ENCODE measurements around the gene MTMR11. TPM values are rescaled to one million over a fixed set of nuclear protein-coding genes. Genes with fewer than 3 reads are reported as not detected.

Gene MTMR11
- polyA plus RNA-seq (0.58 and 1.6 TPM in 2 replicates), polyA minus RNA-seq (0.46 and 0.49 TPM in 2 replicates)

DNA sequence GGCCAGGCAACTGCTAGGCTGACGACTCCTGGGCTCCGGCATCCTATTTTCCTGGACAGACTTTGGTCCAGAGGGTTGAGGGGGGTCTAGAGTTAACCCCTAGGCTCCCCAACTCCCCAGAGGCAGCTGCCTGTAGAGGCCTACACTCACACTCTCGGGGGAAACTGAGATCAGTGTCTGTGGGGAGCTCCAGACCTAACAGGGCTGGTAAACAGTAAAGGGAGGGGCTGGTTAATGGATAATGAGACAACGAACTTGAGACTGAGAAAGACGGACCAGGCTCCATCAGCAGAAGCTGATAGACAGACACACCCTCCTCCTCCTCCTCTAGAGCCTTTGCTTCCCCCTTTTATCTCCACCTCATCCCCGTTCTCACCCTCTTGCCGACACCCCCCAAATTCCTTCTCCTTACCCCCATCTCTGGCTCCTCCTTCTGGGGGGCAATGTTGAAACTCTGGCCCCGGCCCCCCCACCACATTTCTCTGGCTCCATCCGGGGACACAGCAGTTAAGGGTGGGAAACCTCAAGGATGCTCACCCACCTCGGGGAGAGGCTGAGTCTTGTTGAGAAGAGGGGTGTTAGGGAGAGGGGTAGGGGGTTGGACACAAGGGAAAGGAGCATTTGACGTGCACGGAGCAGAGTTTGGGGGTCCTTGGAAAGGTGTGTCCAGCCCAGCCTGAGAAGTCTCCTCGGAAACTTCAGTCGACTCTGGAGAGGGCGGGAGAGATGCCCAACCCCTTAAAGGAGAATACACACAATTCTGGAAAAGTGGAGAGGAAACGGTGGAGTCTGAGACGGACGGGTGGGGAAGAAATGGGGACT is at the start of gene MTMR11:
Gene MTMR11 (minus strand): TSS at position 710 of the 822 bp plus-strand sequence. CDS start 232 bp downstream, at position 478.
- no peaks in the 10 kb centered on the region for H3F3A ChIP-seq (ENCODE audit: insufficient read depth, low read length, poor library complexity, severe bottlenecking)
- TF ChIP-seq MXI1 (conservative IDR thresholded peaks at IDR 0.05; ENCODE audit: poor library complexity, severe bottlenecking): no peak
- no peak for TF ChIP-seq REST (IDR thresholded peaks at IDR 0.05; ENCODE audit: borderline replicate concordance)
- TF ChIP-seq, protein P1, sequence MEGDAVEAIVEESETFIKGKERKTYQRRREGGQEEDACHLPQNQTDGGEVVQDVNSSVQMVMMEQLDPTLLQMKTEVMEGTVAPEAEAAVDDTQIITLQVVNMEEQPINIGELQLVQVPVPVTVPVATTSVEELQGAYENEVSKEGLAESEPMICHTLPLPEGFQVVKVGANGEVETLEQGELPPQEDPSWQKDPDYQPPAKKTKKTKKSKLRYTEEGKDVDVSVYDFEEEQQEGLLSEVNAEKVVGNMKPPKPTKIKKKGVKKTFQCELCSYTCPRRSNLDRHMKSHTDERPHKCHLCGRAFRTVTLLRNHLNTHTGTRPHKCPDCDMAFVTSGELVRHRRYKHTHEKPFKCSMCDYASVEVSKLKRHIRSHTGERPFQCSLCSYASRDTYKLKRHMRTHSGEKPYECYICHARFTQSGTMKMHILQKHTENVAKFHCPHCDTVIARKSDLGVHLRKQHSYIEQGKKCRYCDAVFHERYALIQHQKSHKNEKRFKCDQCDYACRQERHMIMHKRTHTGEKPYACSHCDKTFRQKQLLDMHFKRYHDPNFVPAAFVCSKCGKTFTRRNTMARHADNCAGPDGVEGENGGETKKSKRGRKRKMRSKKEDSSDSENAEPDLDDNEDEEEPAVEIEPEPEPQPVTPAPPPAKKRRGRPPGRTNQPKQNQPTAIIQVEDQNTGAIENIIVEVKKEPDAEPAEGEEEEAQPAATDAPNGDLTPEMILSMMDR (IDR thresholded peaks at IDR 0.05; ENCODE audit: poor library complexity, severe bottlenecking): no peak
- no peak for TF ChIP-seq POLR2AphosphoS5 (IDR thresholded peaks at IDR 0.05)
- TF ChIP-seq EZH2 (IDR thresholded peaks at IDR 0.05; ENCODE audit: borderline replicate concordance, insufficient read depth, low read length, poor library complexity, severe bottlenecking): no peak
- TF ChIP-seq RAD21 (conservative IDR thresholded peaks at IDR 0.05): no peak
- TF ChIP-seq TAF1 (IDR thresholded peaks at IDR 0.05; ENCODE audit: low read depth): no peak
- no peak for TF ChIP-seq SMC3 (conservative IDR thresholded peaks at IDR 0.05; ENCODE audit: poor library complexity)
- no peak for TF ChIP-seq EP300 (conservative IDR thresholded peaks at IDR 0.05; ENCODE audit: poor library complexity, severe bottlenecking)
- no peak within 1 kb of the TSS for H3K4me2 ChIP-seq (ENCODE audit: low read length)
- no peak within 1 kb of the TSS for H3K4me3 ChIP-seq (ENCODE audit: low read length)
- no peaks in the 10 kb centered on the region for H3K79me2 ChIP-seq (replicated peaks; ENCODE audit: insufficient read depth, low read length)
- no peaks in the 10 kb centered on the region for H4K20me1 ChIP-seq (ENCODE audit: insufficient read depth)
- no peaks in the 10 kb centered on the region for H3K9me3 ChIP-seq (ENCODE audit: low read length)
- H3K27me3 ChIP-seq (ENCODE audit: insufficient read depth, low read depth, low read length): no peaks in the 10 kb centered on the region
- no peaks in the 10 kb centered on the region for H3K36me3 ChIP-seq (ENCODE audit: insufficient read depth, low read length)
- H3K27ac ChIP-seq (ENCODE audit: low read length): no peak within 1 kb of the TSS
- no peak within 1 kb of the TSS for H3K9ac ChIP-seq (ENCODE audit: low read length)
- no peak within 1 kb of the TSS for H2AFZ ChIP-seq (ENCODE audit: low read depth, low read length)
- no peaks in the 10 kb centered on the region for H3K9me2 ChIP-seq (ENCODE audit: insufficient read depth, low read length)

GRCh38 chr1:149979972-149980540 is 43.4 kb upstream of the MTMR11 start:
- no peaks in the 10 kb centered on the region for H3K79me2 ChIP-seq (replicated peaks; ENCODE audit: insufficient read depth, low read length)
- H3K9ac ChIP-seq (ENCODE audit: low read length): no peak overlapping the region
- H3K4me3 ChIP-seq (ENCODE audit: low read length): no peak overlapping the region
- no peak overlapping the region for H3K4me2 ChIP-seq (ENCODE audit: low read length)
- no peaks in the 10 kb centered on the region for H3K27me3 ChIP-seq (ENCODE audit: insufficient read depth, low read depth, low read length)
- H3K36me3 ChIP-seq (ENCODE audit: insufficient read depth, low read length): no peaks in the 10 kb centered on the region
- TF ChIP-seq REST (IDR thresholded peaks at IDR 0.05; ENCODE audit: borderline replicate concordance): no peak
- TF ChIP-seq, protein P1 (IDR thresholded peaks at IDR 0.05; ENCODE audit: poor library complexity, severe bottlenecking): no peak
- no peak for TF ChIP-seq SMC3 (conservative IDR thresholded peaks at IDR 0.05; ENCODE audit: poor library complexity)
- TF ChIP-seq RAD21 (conservative IDR thresholded peaks at IDR 0.05): no peak
- TF ChIP-seq EP300 (conservative IDR thresholded peaks at IDR 0.05; ENCODE audit: poor library complexity, severe bottlenecking): no peak
- no peak for TF ChIP-seq MXI1 (conservative IDR thresholded peaks at IDR 0.05; ENCODE audit: poor library complexity, severe bottlenecking)
- no peak for TF ChIP-seq TAF1 (IDR thresholded peaks at IDR 0.05; ENCODE audit: low read depth)
- H3K27ac ChIP-seq (ENCODE audit: low read length): no peak overlapping the region
- H2AFZ ChIP-seq (ENCODE audit: low read depth, low read length): no peak overlapping the region
- no peaks in the 10 kb centered on the region for H4K20me1 ChIP-seq (ENCODE audit: insufficient read depth)
- H3K9me2 ChIP-seq (ENCODE audit: insufficient read depth, low read length): no peaks in the 10 kb centered on the region
- no peaks in the 10 kb centered on the region for H3K9me3 ChIP-seq (ENCODE audit: low read length)
- no peaks in the 10 kb centered on the region for H3F3A ChIP-seq (ENCODE audit: insufficient read depth, low read length, poor library complexity, severe bottlenecking)

All from neural cell (in vitro differentiated cells).